Kidney epithelial cell (primary cell): ENCODE measurements around the gene ZNF670. TPM values are rescaled to one million over a fixed set of nuclear protein-coding genes. Genes with fewer than 3 reads are reported as not detected.

ENCODE experiments used
- DNase-seq: peaks from one replicate; pipeline ENCODE4 v3.0.0-alpha.2; 2010; ENCODE audit warnings: low read depth
- H3K27me3 ChIP-seq: 2 replicates; pipeline ENCODE4 v1.6.0; 2011; ENCODE audit warnings: low read length; ENCODE audit not compliant: control insufficient read depth, insufficient read depth
- H3K36me3 ChIP-seq: 2 replicates; pipeline ENCODE4 v1.5.1; 2011; ENCODE audit warnings: low read length; ENCODE audit not compliant: control insufficient read depth, insufficient read depth
- H3K4me3 ChIP-seq: 2 replicates; pipeline ENCODE4 v1.5.1; 2011; ENCODE audit warnings: low read depth, mild to moderate bottlenecking, control low read depth, low read length
- total RNA-seq: library from RNA; depleted of rRNA; stranded (reverse); fragments of >200 nt; gene quantifications from 2 replicates; pipeline ENCODE4 v1.2.3, GENCODE V29; 2015
- TF ChIP-seq, protein P1 (sequence below): IDR thresholded peaks from 2 replicates; pipeline ENCODE4 v1.5.1; 2011; ENCODE audit warnings: mild to moderate bottlenecking, moderate library complexity, low read length, control low read depth, inconsistent platforms; ENCODE audit not compliant: insufficient read depth, poor library complexity, severe bottlenecking

ZNF670 gene
- total RNA-seq, 1 donor from 2014 or later = 5.8 TPM

DNA sequence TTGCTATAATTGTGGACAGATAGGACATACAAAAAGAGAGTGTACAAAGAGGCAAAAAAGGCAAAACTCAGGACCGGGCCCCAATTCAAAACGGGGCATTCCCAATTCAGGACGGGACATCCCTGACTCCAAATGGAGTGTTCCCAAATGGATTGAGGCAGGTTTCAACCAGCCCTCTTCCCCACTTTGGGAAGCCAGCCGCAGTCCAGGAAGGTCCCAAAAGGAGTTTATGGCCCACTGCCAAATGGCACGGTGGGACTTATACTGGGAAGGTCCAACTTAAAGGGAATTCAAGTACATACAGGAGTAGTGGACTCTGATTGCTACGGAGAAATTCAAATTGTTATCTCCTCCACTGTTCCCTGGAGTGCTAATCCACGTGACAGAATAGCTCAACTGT lies 29.1 kb upstream of the ZNF670 start:
- TF ChIP-seq, protein P1, sequence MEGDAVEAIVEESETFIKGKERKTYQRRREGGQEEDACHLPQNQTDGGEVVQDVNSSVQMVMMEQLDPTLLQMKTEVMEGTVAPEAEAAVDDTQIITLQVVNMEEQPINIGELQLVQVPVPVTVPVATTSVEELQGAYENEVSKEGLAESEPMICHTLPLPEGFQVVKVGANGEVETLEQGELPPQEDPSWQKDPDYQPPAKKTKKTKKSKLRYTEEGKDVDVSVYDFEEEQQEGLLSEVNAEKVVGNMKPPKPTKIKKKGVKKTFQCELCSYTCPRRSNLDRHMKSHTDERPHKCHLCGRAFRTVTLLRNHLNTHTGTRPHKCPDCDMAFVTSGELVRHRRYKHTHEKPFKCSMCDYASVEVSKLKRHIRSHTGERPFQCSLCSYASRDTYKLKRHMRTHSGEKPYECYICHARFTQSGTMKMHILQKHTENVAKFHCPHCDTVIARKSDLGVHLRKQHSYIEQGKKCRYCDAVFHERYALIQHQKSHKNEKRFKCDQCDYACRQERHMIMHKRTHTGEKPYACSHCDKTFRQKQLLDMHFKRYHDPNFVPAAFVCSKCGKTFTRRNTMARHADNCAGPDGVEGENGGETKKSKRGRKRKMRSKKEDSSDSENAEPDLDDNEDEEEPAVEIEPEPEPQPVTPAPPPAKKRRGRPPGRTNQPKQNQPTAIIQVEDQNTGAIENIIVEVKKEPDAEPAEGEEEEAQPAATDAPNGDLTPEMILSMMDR = no peak
- no peak for DNase-seq

DNA sequence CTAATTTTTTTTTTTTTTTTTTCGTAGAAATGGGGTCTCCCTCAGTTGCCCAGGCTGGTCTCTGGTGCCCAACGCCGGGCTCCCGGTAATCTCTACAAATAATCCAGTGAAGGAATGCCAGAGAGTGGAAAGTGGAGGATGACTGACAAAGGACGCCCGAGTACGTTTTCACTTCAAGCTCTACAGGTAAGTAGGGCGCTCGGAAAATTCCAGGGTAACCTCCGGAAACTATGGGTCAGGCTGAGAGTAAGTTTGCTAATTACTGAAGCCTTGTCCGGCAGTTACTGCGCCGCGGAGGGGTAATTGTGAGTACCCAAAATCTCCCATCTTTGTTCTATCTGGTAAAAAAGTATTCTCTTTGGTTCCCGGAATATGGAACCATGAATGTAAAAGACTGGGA lies 27.4 kb upstream of the ZNF670 start:
- no peak overlapping the region for H3K4me3 ChIP-seq
- TF ChIP-seq, protein P1 = no peak
- H3K27me3 ChIP-seq = no peaks in the 10 kb centered on the region
- H3K36me3 ChIP-seq = peaks cover under 1% of the 10 kb centered on the region
- DNase-seq = no peak

More for the DNA sequence above, 29.1 kb upstream of the ZNF670 start:
- no peak overlapping the region for H3K4me3 ChIP-seq
- H3K36me3 ChIP-seq = no peaks in the 10 kb centered on the region
- H3K27me3 ChIP-seq = no peaks in the 10 kb centered on the region

DNA sequence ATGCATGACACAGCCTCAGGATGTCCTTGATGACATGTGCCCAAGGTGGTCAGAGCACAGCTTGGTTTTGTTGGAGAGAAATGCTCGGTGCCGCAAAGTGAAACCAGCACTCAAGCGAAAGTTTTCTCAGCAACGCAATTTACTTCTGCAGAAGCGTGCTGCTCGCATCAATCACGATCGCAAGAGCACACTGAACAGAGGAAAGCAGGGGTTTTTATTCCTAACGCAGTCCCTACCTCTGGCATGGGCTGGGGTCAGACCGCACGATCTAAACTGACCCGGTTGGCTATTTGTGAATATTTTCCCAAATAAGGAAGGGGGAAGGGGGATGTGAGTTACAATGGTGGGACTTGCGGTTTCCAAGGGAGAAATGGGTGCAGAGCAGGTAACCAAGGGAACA lies 26.4 kb upstream of the ZNF670 start:
- H3K27me3 ChIP-seq = no peaks in the 10 kb centered on the region
- H3K36me3 ChIP-seq = peaks cover 1% of the 10 kb centered on the region
- H3K4me3 ChIP-seq = no peak overlapping the region
- TF ChIP-seq, protein P1 = no peak
- no peak for DNase-seq

DNA sequence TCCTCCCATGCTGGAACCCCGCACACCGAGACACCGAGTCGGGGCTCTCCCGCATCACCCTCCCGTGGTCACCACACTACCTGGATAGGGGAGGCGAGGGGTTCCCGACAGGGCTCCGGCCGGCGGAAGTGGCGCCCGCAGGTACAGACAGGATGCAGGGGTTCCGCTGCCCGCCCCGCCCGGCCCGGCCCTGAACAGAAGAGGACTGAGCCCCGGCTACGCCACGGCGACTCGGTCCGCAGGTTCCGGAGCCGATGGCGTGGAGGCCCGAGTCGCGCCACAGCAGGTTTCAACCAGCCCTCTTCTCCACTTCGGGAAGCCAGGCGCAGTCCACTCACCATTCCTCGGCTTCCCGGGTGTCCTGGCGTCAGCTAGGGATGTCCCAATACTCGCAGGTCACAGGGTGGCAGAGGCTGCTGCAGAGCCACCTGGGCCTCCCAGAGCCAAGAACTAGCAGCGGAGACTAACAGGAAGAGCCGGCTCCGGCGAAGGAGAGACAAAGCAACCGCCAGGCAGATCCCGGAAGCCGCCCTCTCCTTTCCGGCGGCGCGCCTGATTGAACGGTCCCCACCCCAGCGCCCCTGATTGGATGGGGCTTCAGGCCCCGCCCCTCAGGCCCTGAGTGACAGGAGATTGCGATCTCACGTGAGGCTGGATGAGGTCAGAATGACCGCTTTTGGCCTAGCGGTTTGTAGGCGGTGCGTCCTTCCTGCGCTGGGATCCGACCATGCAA lies 25.4 kb upstream of the ZNF670 start, which contains the start of gene ZNF669:
TSS of gene ZNF669 (minus strand) at position 498 of the 733 bp plus-strand sequence. CDS start at position 341, 157 bp downstream.
- Histone ChIP-seq H3K36me3 (peaks cover 1% of the 10 kb centered on the region), H3K27me3 (no peaks in the 10 kb centered on the region), H3K4me3 (peak within 1 kb of the TSS; percentile 99)
- DNase-seq = peak; percentile 81
- TF ChIP-seq, protein P1 = no peak

DNA sequence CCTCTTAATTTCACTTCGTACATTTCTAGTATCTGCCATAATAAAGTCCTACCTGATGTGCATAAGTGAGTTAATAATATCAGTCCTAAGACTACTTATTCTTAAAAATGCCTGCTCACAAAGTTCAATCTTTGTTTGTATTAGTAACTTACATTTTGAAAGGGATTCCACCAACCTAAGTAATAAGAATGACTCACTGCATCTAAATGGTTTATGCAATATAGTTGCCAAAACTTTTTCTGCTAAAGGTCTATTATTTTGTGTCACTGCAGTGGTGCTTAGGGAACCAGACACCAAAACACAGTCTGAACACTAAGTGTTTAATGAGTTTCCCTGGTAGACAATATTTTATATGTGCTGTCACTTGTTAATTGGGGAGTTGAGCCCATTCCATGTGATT lies 23.8 kb upstream of the ZNF670 start:
- H3K36me3 ChIP-seq = peaks cover 1% of the 10 kb centered on the region
- TF ChIP-seq, protein P1 = no peak
- H3K27me3 ChIP-seq = no peaks in the 10 kb centered on the region
- no peak overlapping the region for H3K4me3 ChIP-seq
- no peak for DNase-seq

DNA sequence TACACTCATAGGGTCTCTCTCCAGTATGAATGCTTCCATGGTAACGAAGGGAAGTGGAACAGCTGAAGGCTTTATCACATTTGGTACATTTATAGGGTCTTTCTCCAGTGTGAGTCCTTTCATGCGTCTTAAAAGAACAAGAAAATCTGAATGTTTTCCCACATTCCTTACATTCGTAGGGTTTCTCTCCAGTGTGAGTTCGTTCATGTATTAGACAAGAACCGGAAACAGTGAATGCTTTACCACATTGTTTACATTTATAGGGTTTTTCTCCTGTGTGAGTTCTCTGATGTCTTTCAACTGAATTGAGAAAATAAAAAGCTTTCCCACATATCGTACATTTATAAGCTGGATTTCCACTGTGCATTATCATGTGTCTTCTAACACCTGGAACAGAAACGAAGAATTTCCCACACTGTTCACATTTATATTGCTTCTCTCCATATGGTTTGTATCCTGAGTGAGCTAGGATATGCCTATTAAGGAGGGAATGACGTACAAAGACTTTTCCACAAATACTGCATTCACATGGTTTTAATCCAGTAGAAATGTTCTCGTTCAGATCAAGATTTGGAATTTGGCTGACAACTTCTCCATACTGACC lies 22.2 kb upstream of the ZNF670 start:
- DNase-seq = no peak
- H3K4me3 ChIP-seq = no peak overlapping the region
- TF ChIP-seq, protein P1 = no peak
- H3K27me3 ChIP-seq = no peaks in the 10 kb centered on the region
- H3K36me3 ChIP-seq = peaks cover 1% of the 10 kb centered on the region
